GM18951 (cell line): ENCODE data around the gene SPECC1.
"Not testable (repeated sequence)": the region's sequence is repeated elsewhere in the genome, so short reads cannot be mapped to it uniquely, and the experiment has no call there.

Source experiments
- POLR2A ChIP-seq: IDR thresholded peaks from 4 replicates; pipeline ENCODE4 v1.6.1; 2011; ENCODE audit warnings: mild to moderate bottlenecking; ENCODE audit not compliant: insufficient read length, insufficient read depth; ENCODE audit errors: extremely low read depth
- in situ Hi-C: fragments of 300-500 bp; cut with MboI; formaldehyde crosslinking; loops from one replicate; pipeline ENCODE4 v1.12.0; 2022; ENCODE audit warnings: low sequenced_read_pairs, mixed read lengths, inconsistent platforms; ENCODE audit not compliant: unreplicated experiment

The SPECC1 gene

GRCh38 chr17:20071824-20072691 is 62.9 kb downstream of the SPECC1 start:
- in situ Hi-C loops, result no loop called here
- TF ChIP-seq POLR2A, result no peak

- no peak for TF ChIP-seq POLR2A
- in situ Hi-C loops, result no loop called here
Observed at GRCh38 chr17:20072692-20072992, 63.5 kb downstream of the SPECC1 start.

- in situ Hi-C loops, result no loop called here
- peak; percentile 23 for TF ChIP-seq POLR2A
Observed at GRCh38 chr17:20073055-20073979, 64.2 kb downstream of the SPECC1 start.

- in situ Hi-C loops, result no loop called here
- TF ChIP-seq POLR2A, result no peak
Observed at GRCh38 chr17:20074001-20074400, 64.8 kb downstream of the SPECC1 start.

- TF ChIP-seq POLR2A, result no peak
Observed at GRCh38 chr17:20074489-20074888, 65.3 kb downstream of the SPECC1 start.

GRCh38 chr17:20076137-20076536 is 67.0 kb downstream of the SPECC1 start:
- in situ Hi-C loops, result not testable (repeated sequence)

More at GRCh38 chr17:20074489-20074888, 65.3 kb downstream of the SPECC1 start:
- in situ Hi-C loops, result no loop called here

- in situ Hi-C loops, result no loop called here
Observed at GRCh38 chr17:20077978-20078685, 69.0 kb downstream of the SPECC1 start.

GRCh38 chr17:20080513-20080912 is 71.4 kb downstream of the SPECC1 start:
- in situ Hi-C loops, result no loop called here
- TF ChIP-seq POLR2A, result no peak

More at GRCh38 chr17:20077978-20078685, 69.0 kb downstream of the SPECC1 start:
- TF ChIP-seq POLR2A, result no peak

GRCh38 chr17:20083156-20083859 is 74.1 kb downstream of the SPECC1 start:
- in situ Hi-C loops, result no loop called here
- TF ChIP-seq POLR2A, result no peak

- in situ Hi-C loops, result no loop called here
- TF ChIP-seq POLR2A, result no peak
Observed at GRCh38 chr17:20084621-20085282, 75.6 kb downstream of the SPECC1 start.

- in situ Hi-C loops, result no loop called here
- TF ChIP-seq POLR2A, result no peak
Observed at GRCh38 chr17:20085283-20085845, 76.2 kb downstream of the SPECC1 start.
